22Rv1 (cell line): ENCODE results near the gene MRE11.

Source experiments
- H3K27ac ChIP-seq: fragments of 450-650 bp; 2 replicates; pipeline ENCODE4 v1.5.1; 2017
- CTCF ChIP-seq: fragments of 450-650 bp; IDR thresholded peaks from 2 replicates; pipeline ENCODE4 v1.5.1; 2017; ENCODE audit warnings: mild to moderate bottlenecking
- ZFX ChIP-seq: fragments of 450-650 bp; IDR thresholded peaks from 2 replicates; pipeline ENCODE4 v1.6.1; 2017; ENCODE audit warnings: antibody characterized with exemption, borderline replicate concordance

MRE11 gene

GRCh38 chr11:94532211-94532610, 38.6 kb upstream of the MRE11 start:
- no peak for TF ChIP-seq CTCF
- no peak for TF ChIP-seq ZFX
- no peak overlapping the region for H3K27ac ChIP-seq

- H3K27ac ChIP-seq: no peak overlapping the region
- TF ChIP-seq CTCF (no peak), ZFX (no peak)
Measured at GRCh38 chr11:94528551-94528950, 34.9 kb upstream of the MRE11 start.

DNA sequence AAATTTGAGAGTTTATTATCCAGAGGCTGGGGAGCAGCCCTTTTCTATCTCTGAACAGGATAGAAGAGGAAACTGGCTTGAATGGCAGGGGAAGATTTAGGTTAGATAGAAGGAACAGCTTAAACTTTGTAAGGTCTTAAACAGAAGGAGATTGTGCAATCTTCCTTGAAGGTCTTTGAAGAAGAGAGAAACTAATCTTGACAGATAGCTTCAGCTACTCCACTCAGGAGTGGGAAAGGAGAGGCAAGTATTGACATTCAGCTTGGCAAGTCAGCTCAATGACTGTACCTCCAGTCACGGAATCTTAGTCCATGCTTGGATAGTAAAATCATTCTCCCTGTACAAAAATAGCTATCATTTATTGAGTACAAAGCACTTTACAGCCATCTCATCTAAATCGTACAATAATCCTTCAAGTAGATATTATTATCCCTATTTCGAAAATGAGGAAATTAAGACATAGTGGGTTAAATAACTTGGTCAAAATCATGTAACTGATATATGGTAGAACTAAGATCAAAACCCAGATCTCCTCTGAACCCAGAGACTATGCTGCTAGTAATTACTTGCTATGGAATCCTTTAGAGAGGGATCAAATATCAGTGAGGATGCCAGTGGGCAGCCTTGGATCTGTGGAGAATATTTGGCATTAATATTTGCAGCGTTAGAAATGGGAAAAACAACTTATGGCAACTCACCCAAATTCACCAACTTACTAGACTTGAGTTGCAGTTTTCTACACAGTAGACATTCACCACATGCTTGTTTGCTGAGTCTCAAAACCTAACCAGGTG, 33.2 kb upstream of the MRE11 start:
- TF ChIP-seq CTCF (no peak), ZFX (no peak)

GRCh38 chr11:94525546-94526324, 32.1 kb upstream of the MRE11 start:
- no peak overlapping the region for H3K27ac ChIP-seq
- TF ChIP-seq CTCF (no peak), ZFX (no peak)

More for the DNA sequence above, 33.2 kb upstream of the MRE11 start:
- H3K27ac ChIP-seq: no peak overlapping the region

GRCh38 chr11:94524341-94524740, 30.7 kb upstream of the MRE11 start:
- TF ChIP-seq ZFX (no peak), CTCF (no peak)
- no peak overlapping the region for H3K27ac ChIP-seq

GRCh38 chr11:94521684-94522083, 28.0 kb upstream of the MRE11 start:
- H3K27ac ChIP-seq: no peak overlapping the region
- TF ChIP-seq CTCF: peak; percentile 33
- TF ChIP-seq ZFX: no peak
